ENCODE data around the gene KIF26B.

KIF26B gene

GRCh38 chr1:245363461-245364200, 208.8 kb downstream of the KIF26B start:
- no peak for DNase-seq

DNA sequence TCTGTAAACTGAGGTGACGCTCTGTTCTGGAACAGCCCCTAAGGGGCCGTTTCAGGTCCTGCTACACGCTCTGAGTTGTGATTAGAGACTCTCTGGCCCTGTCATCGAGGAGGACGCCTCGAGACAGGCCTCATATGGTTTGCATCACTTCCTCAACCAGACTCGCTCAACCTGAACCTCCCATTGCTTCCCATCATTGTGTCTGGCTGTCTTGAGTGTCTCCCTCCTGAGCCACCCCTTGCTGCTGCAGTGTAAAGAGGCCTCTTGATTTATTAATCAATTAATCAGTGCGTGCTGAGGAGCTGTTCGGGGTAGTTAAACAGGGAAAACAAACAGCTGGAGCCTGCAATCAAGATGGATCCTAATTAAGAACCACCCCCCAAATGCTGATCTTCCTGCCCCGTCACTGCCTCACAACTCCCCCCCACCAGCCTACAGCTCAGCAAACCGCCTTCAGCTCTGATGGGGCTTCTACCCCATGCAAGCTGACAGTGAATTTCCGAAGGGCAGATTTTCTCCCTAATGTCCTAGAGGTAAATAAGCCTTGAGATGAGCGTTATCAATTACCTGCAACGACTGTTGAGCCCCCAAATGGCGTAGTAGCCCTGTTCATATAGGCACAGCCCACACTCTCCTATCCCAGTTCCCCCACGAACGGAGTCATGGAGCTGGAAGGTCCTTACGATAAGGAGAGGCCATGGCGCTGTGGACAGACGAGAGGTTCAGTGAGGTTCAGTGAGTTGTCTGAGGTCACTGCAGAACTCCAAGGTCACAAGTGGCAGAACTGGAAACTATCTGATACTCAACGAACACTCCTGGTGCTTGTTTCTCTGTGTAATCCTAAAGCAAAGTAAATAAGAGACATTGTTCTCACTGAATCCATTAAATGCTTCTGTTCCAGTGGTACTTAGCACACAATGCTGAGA, 210.6 kb downstream of the KIF26B start:
- no peak for DNase-seq

GRCh38 chr1:245366886-245367285, 212.1 kb downstream of the KIF26B start:
- DNase-seq, result no peak

- no peak for DNase-seq
Observed at GRCh38 chr1:245370175-245370825, 215.5 kb downstream of the KIF26B start.

- no peak for DNase-seq
Observed at GRCh38 chr1:245370905-245371581, 216.3 kb downstream of the KIF26B start.

DNA sequence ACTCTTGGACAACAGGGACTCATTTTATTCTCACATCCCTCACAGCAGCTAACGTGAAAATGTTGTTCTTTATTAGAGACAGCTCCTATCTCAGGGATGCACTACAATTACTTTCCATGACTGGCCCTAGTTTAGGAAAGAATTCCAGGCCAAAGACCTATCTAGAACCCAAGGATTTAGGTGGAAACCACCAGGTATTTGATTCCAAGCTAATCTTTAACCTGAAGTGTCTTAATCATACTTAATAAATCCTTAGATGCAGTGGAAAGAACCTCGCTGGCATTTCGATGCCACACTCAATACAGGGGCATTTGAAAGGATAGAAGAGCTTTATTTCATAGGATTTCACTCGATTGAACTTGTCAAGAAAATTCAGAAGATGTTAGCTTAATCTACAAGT, 218.3 kb downstream of the KIF26B start:
- no peak for DNase-seq

DNA sequence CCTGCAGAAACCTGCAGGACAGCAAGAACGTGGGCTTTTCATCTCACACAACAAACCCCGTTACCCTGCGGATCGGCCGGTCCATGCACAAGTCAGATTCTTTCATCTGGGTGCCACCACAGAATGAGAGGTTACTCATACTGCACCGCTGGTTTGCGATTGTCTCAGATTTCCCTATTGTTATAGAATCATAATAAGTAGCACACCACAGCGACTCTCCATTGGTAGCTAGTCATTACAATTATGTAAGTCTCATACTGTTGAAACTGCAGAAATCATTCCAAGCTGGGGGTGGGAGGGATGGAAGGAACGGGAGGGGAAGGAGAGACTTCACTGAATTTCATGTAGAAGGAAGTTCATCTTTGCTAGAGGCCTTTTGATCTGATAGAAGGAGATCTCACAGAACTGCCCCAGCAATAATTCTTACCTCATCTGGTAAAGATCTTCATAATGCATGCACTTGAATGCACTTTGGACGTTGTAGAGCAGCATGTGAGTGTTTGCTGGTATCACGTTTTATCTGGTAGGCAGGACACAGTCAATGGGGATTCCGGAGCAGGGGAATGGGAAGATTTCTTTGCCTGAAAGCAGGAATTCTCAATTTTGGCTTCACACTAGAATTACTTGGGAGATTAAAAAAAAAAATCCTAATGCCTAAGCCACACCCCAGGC, 221.1 kb downstream of the KIF26B start:
- DNase-seq, result no peak

GRCh38 chr1:245377854-245378253, 223.1 kb downstream of the KIF26B start:
- DNase-seq, result no peak

DNA sequence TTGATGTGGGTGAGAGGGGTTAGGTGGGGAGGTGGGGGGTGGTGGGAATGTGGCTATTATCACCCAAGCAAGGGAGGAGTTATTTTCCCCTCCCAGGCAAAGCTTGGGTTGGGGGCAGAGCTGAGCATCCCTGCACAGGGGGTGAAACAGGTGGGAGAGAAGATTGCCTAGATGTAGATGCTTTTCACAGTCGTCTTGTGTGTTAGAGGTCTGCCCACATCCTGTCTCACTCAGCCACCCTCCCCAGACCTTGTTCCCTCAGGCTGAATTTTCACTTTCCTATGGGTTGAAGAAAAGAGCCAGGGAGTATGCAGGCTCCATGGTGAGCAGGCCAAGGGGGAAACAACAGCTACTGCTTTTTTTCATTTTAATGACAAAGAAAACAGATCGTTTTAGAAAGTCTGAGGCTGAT, 223.5 kb downstream of the KIF26B start:
- DNase-seq, result peak; percentile 6

DNA sequence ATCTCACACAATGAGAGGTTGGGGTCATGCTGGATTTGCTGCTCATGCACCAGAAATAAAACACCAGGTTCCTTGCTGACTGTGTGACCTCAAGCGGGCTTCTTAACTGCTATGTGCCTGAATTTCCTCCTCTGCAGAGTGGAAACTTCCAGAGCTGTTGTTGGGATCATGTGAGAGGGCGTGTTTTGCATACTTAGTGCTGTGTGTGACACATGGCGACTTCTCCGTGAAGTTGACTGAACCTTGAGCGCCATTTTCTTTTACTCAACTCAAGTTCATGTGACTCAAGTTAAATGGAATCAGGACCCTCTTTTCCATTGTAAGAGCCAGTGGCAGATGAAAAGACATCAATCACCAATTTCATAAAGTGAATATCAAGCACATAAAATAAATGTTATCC, 224.0 kb downstream of the KIF26B start:
- no peak for DNase-seq

DNA sequence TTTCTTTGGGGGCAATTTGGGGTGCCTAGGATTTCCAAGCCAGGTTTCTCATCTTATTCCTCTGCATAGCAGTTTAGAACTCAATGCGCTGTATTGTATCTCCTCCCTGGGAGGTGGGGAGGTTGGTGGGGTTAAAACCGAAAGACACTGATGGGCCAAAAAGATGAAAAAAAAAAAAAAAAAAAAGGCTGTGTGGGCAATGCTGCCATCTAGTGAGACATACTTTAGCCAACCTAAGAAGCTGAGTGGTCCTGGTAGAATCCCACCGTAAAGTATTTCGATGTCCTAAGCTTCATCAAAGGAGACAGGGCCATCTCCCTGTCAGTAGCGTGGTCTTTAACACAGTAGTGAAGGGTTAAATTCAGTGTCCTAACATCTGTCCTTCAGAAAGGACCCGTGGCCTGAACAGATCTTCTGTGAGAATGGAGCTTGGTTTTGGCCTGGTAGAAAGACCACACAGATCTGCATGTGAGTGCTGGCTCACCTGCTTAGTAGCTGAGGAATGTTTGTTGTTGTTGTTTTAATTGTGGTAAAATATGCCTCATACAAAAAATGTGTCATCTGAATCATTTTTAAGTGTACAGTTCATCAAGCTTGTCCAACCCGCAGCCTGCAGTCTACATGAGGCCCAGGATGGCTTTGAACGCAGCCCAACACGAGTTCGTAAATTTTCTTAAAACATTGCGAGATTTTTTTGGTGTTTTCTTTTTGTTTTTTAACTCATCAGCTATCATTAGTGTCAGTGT, 226.2 kb downstream of the KIF26B start:
- DNase-seq, result no peak

GRCh38 chr1:245382981-245383380, 228.2 kb downstream of the KIF26B start:
- no peak for DNase-seq

DNA sequence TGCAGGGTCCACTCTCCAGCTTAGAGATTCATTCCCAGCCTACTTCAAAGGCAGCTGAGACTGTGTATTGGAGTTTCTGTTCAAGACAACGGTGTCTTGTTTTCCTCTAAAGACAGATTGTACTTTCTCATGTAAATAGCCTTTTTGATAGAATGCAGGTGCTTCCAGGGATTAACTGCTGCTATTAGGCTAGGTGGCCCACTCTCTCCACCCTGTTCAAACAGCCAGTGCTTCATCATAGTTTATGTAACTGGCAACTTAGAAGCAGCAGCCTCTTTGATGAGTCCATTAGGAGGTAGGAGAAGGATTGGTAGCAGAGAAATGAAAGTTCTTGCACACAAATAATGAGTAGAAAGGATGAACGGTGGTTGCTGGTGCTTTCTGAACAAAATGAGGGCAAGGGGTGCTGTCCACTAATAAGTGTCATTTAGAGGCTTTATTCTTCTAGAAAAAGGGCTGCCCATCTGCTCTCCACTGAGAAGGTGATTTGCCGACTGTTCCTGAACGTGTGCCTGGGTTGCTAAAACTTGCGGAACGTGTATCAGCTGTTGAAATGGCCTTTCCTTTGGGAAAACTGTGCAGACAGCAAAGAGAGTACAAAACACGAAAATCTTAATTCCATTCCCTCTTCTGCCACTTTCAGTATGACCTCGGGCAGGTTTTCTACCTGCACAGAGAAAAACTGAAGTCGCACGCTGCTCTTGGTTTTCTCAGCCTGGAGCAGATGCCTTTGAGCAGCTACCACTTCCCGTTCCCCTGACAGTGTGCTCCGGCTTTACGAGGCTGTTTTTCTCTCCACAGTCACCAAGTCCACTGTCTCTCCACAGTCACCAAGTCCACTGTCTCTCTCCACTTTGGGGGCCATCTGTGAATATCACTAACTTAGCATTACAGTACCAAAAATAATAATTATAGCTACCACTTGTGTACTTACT, 228.9 kb downstream of the KIF26B start:
- no peak for DNase-seq

GRCh38 chr1:245386297-245386971, 231.6 kb downstream of the KIF26B start:
- no peak for DNase-seq

DNA sequence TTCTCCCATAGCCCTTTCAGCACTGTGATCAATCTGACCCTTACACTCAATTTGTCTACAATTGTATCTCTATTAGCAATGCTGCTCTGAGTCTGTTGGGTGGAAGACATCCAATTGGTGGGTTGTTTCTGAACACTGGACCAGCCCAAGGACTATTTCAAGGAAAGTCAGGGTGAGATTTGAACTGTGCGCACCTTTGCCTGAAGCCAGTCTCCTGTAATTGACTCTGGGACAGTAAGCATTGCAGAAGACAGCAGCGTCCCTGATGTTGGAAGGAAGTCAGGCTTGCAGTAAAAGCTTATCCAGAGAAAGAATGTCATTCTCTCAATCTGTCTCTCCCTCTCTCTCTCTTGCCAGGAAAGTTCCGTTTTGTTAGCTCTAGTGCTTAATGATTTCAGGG, 233.9 kb downstream of the KIF26B start:
- no peak for DNase-seq

- no peak for DNase-seq
Observed at GRCh38 chr1:245389873-245390272, 235.1 kb downstream of the KIF26B start.

DNA sequence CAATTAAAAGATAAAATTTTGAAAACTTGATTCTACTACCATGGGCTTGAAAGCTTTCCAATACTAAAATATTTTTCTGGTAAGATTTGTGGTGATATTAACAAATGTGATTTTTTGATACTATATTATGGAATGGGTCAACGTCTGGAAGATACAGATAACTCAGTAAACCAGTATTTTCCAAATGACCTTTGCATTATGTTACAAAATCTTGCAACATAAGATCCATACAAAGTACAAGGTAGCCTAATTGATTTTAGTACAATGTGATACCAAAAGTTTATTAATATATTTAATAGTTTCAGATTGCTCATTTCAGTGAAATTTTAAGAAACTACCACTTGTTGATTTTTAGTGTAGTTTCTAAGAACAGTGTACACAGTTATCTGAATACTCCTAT, 236.2 kb downstream of the KIF26B start:
- DNase-seq, result no peak

- DNase-seq, result no peak
Observed at GRCh38 chr1:245393694-245394093, 238.9 kb downstream of the KIF26B start.

DNA sequence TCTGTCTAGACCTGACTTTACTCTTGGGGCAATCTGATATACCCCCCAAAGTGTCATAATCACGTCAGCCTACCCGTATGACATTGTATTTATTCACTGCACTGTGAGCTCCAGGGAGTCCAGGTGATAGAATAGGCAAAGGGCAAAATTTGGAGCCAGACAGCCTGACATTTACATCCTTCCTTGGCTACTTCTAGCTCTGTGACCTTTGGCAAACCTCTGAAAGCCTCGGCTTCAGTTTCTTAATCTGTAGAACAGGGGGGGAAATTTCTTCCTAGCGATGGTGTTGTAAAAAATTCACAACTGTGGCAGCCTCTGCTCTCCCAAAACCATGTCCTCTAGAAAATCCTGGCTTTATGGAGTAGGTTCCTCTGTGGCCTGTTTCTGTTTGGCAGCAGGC, 240.9 kb downstream of the KIF26B start:
- DNase-seq, result no peak

DNA sequence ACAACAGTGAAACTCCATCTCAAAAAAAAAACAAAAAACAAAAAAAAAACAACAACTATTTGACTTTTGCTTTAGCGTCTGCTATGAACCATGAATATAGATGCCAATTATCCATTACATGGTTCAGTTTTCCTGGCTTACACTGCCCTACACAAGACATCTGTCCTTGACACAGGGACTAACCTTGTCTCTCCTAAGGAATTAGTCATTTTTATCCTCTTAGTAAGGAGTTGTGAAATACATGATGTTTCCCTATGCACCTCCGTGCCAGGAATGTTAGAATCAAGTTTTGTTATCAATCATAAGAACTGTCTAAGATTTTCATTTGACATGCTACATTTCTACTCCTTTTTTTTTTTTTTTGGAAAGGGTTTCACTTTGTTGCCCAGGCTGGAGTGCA, 241.8 kb downstream of the KIF26B start:
- DNase-seq, result no peak

All from CD4-positive, alpha-beta T cell treated with Interleukin-12 subunit alpha and Interleukin-12 subunit beta, for 1 hour (primary cell).